Esophagus muscularis mucosa (tissue), 3 donors: ENCODE measurements around the gene L1CAM.

Experiments
- POLR2AphosphoS5 ChIP-seq, 2 donors: sonication (generic); formaldehyde crosslinking; IDR thresholded peaks; one replicate each; pipeline ENCODE4 v1.6.1; 2017; ENCODE audit warnings: antibody characterized with exemption in 2 of 2
- TF ChIP-seq, protein P1 (sequence below), 3 experiments: fragments of 200-600 bp in 2 of 3; fragments of 450-650 bp in 1 of 3; sonication (generic) in 2 of 3; IDR thresholded peaks; one replicate each; pipeline ENCODE4 v1.5.1; 2017 to 2019; ENCODE audit warnings: antibody characterized with exemption in 3 of 3, mild to moderate bottlenecking in 2 of 3, moderate library complexity in 1 of 3

DNA sequence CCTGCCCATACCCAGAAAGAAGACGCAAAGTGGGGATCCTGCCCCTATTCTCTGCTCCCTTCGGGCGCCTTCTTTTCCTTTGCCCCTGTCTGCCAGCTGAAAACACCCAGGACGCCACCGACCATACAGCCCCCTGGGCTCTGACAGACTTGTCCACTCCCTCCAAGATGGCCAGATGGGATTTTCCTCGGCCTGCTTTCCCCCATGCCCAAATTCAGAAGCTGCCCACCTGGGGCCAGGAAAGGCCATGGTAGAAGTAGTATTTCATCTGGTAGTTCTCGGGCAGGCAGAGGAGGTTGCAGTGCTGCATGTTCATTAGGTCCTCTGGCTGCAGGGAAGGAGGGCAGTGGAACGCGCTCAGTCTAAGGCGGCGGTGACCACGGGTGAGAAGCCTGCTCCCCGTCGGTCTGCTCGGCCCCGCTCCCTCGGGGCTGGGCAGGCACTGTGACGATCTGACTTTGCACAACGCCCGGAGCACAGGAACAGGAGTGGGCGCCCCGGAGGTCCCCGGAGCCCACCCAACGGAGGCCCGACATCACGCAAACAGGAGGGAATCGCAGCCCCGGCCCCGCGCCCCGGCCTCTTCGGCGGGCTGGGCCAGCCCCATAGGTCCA, 48.3 kb upstream of the L1CAM start:
- no peak for TF ChIP-seq POLR2AphosphoS5 (IDR thresholded peaks at IDR 0.05)
- TF ChIP-seq, protein P1, sequence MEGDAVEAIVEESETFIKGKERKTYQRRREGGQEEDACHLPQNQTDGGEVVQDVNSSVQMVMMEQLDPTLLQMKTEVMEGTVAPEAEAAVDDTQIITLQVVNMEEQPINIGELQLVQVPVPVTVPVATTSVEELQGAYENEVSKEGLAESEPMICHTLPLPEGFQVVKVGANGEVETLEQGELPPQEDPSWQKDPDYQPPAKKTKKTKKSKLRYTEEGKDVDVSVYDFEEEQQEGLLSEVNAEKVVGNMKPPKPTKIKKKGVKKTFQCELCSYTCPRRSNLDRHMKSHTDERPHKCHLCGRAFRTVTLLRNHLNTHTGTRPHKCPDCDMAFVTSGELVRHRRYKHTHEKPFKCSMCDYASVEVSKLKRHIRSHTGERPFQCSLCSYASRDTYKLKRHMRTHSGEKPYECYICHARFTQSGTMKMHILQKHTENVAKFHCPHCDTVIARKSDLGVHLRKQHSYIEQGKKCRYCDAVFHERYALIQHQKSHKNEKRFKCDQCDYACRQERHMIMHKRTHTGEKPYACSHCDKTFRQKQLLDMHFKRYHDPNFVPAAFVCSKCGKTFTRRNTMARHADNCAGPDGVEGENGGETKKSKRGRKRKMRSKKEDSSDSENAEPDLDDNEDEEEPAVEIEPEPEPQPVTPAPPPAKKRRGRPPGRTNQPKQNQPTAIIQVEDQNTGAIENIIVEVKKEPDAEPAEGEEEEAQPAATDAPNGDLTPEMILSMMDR (IDR thresholded peaks at IDR 0.05): no peak
